DMS114 treated with DMSO at 0.1 percent for 48 hours (cell line): ENCODE measurements around the gene MBD4.

Source experiments
- DNase-seq: peaks from one replicate; lab custom pipeline; 2025; ENCODE audit not compliant: unreplicated experiment; lab: John Stamatoyannopoulos, UW

Gene MBD4

GRCh38 chr3:129463716-129464115 is 24.0 kb upstream of the MBD4 start:
- DNase-seq = no peak

GRCh38 chr3:129463094-129463493 is 23.3 kb upstream of the MBD4 start:
- DNase-seq = no peak

GRCh38 chr3:129462361-129462968 is 22.7 kb upstream of the MBD4 start:
- DNase-seq = no peak

- DNase-seq = no peak
These were observed 21.9 kb upstream of the MBD4 start for GRCh38 chr3:129461461-129462146.

GRCh38 chr3:129461022-129461421 is 21.3 kb upstream of the MBD4 start:
- no peak for DNase-seq

- DNase-seq = no peak
These were observed 20.8 kb upstream of the MBD4 start for GRCh38 chr3:129460572-129460971.

- DNase-seq = no peak
These were observed 20.4 kb upstream of the MBD4 start for GRCh38 chr3:129460155-129460554.

GRCh38 chr3:129453732-129454131 is 14.0 kb upstream of the MBD4 start:
- DNase-seq = no peak

- no peak for DNase-seq
These were observed 9.7 kb upstream of the MBD4 start for GRCh38 chr3:129449279-129450115.

GRCh38 chr3:129448186-129448895 is 8.6 kb upstream of the MBD4 start:
- no peak for DNase-seq

- no peak for DNase-seq
These were observed 7.2 kb upstream of the MBD4 start for GRCh38 chr3:129446926-129447325.

- DNase-seq = no peak
These were observed 5.7 kb upstream of the MBD4 start for GRCh38 chr3:129445471-129445870.

- DNase-seq = no peak
These were observed 3.2 kb upstream of the MBD4 start for GRCh38 chr3:129442947-129443346.

GRCh38 chr3:129442486-129442885 is 2.7 kb upstream of the MBD4 start:
- DNase-seq = no peak

GRCh38 chr3:129441782-129442181 is 2.0 kb upstream of the MBD4 start:
- no peak for DNase-seq

GRCh38 chr3:129441215-129441614 is 1.5 kb upstream of the MBD4 start:
- DNase-seq = no peak

GRCh38 chr3:129440618-129441190 is 956 bp upstream of the MBD4 start:
- DNase-seq = no peak

- DNase-seq = no peak
These were observed 427 bp downstream of the MBD4 start for GRCh38 chr3:129439226-129439816.

GRCh38 chr3:129435367-129435766 is 4.4 kb downstream of the MBD4 start:
- DNase-seq = no peak

- DNase-seq = no peak
These were observed 5.6 kb downstream of the MBD4 start for GRCh38 chr3:129434140-129434539.

- no peak for DNase-seq
These were observed 6.2 kb downstream of the MBD4 start for GRCh38 chr3:129433565-129433964.
